Stimulated activated CD8-positive, alpha-beta memory T cell treated with anti-CD3 and anti-CD28 coated beads, Interleukin-4, amount 100 ng/mL, for 48 hours (primary cell): ENCODE measurements around the gene TUBB4A.
"Not testable (repeated sequence)": the region's sequence is repeated elsewhere in the genome, so short reads cannot be mapped to it uniquely, and the experiment has no call there.

Experiments used
- DNase-seq: peaks from one replicate; pipeline ENCODE4 v3.0.0-alpha.2; 2020

Gene TUBB4A

GRCh38 chr19:6501740-6502648 lies at the start of gene TUBB4A:
Gene TUBB4A (minus strand): TSS chr19:6502309. CDS start chr19:6502212, 97 bp downstream.
- DNase-seq, result peak; percentile 71

DNA sequence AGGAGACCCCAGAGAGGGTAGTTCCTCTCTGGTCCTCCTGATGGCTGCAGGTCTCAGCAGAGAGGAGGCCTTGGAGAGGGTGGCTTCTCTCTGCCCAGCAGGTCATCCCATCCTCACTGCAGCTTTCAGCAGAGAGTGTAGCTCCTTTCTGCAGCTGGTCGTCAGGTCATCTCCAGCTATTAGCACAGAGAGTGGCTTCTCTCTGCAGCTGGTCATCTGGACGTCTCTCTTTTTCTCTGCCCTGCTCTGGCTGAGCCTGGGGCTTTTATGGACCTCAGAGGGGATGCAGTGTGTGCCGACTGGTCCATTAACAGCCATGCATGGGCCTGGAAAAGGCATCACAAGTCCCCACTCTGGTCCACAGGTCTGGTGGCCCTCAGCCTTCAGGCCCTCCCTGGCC lies 49.0 kb upstream of the TUBB4A start:
- DNase-seq, result no peak

GRCh38 chr19:6550679-6551078 lies 48.6 kb upstream of the TUBB4A start:
- not testable (repeated sequence) for DNase-seq

DNA sequence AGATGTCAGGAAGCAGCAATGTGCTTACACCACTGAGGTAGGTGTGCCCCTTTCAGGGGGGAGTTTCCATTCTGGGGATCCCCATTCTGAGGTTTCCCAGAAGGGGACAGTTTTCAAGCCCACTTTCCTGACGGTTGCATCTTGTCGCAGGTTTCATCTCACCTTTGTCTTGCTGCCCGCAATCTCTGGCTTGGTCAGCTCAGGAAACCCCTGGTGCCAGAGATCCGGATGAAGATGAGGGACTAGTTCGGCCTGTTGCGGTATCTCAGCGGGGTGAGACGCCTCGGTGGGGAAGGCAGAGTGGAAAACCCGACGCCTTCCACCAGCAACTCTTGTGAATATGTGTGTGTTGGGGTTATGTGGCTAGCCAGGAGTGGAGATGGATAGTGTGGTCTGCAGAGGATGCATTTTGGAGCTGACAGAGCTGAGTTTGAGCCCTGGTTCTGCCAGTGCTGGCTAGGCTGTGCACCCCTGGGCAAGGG lies 41.8 kb upstream of the TUBB4A start:
- DNase-seq, result no peak

DNA sequence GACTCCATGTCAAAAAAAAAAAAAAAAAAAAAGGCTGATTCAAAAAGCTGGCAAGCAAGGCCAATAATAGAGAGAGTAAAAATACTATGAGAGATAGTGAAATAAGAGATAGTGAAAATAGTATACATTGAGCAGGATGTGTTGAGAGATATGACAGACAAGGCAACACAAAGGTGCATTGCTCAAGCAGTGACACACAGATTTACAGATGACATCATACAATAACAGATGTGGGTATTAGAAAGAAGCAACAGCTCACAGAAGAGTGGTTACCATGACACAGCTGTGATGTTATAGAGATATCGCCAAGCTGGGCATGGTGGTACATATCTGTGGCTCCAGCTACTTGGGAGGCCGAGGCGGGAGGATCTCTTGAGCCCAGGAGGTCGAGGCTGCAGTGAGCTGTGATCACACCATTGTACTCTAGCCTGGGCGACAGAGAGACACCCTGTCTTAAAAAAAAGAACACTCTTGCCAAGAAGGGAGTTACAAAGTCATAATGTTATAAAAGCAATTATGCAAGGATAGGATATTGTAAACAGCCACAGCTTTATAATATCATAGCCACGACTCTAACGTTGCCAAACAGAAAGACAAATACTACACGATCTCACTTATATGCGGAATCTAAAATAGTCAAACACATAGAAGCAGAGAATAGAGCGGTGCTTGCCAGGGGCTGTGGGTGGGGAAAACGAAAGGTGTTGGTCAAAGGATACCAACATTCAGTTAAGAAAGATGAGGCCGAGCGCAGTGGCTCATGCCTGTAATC lies 39.0 kb upstream of the TUBB4A start:
- no peak for DNase-seq

DNA sequence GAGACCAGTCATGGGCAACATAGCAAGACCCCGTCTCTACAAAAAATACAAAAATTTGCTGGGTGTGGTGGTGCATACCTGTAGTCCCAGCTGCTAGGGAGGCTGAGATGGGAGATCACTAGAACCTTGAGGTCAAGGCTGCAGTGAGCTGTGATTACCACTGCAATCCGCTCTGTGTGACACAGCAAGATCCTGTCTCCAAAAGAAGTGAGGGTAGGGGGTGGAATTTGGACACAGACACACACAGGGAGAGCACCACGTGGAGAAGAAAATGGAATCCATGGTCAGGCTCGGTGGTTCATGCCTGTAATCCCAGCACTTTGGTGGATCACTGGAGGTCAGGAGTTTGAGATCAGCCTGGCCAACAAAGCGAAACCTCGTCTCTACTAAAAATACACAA lies 37.4 kb upstream of the TUBB4A start:
- no peak for DNase-seq

- DNase-seq, result no peak
These were observed 33.5 kb upstream of the TUBB4A start for GRCh38 chr19:6535558-6536137.

DNA sequence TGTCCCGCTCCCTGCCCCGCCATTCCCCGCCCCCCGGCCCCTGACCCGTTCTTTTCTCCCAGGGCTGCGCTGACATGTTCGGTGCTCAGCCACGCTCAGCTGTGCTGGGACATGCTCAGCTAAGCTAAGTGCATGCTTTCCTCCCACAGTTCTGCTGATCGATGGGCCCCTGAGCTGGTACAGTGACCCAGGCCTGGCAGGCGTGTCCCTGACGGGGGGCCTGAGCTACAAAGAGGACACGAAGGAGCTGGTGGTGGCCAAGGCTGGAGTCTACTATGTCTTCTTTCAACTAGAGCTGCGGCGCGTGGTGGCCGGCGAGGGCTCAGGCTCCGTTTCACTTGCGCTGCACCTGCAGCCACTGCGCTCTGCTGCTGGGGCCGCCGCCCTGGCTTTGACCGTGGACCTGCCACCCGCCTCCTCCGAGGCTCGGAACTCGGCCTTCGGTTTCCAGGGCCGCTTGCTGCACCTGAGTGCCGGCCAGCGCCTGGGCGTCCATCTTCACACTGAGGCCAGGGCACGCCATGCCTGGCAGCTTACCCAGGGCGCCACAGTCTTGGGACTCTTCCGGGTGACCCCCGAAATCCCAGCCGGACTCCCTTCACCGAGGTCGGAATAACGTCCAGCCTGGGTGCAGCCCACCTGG lies 32.5 kb upstream of the TUBB4A start:
- DNase-seq, result no peak

DNA sequence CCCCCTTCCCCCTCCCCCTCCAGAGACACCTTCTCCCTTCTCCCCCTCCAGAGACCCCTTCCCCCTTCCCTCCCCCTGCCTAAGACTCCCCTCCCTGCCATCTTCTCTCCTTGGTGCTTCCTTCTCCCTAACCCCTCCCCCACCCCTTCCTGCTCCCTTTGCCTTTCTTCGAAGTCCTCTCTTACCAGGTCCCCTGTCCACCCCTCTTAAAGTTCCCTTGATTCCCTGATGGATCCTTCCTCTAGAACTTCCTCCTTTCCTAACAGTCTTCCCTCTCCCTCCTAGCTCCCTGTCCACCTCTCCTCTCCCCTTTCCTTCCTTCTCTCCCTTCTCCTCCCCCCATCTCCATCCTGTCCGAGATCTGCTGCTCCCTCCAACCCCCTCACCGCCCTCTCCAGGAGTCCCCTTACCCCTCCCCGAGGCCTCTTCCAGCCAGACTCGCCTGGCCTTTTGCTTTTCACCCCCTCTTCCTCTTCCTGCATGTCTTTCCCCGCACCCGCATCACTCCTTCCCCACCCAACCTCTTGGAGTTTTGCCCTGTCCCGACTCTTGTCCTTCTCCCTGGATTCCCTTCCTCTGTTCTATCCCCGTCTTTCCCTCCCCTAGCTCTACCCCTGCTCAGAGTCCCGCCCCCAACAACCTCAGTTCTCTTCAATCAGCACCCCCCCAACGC lies 31.8 kb upstream of the TUBB4A start:
- no peak for DNase-seq

- DNase-seq, result no peak
These were observed 30.9 kb upstream of the TUBB4A start for GRCh38 chr19:6533000-6533328.

DNA sequence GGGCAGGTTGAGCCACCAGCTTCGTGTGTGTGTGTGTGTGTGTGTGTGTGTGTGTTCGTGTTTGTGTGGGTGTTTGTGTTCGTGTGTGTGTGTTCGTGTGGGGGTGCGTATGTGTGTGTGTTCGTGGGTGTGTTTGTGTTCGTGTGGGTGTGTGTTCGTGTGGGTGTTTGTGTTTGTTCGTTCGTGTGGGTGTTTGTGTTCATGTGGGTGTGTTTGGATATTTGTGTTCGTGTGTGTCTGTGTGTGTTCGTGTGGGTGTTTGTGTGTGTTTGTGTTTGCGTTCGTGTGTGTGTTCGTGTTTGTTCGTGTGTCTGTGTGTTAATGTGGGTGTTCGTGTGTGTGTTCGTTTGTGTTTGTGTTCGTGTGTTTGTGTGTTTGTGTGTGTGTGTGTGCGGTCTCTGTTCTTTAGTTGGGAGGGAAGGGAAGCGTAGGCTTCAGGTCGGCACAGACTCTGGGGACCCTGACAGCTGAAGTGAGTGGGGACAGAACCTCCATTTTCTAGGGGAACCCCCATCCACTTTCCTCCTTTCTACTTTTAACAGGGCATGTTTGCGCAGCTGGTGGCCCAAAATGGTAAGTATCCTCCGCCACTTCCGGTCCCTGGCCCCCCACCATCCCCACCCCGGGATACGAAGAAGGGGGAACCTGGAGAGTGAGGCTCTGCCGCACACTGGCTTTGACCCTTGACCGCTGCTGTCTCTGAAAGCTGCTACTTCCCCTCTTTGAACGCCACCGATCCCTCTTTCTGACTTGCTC lies 30.3 kb upstream of the TUBB4A start:
- peak; percentile 44 for DNase-seq

- DNase-seq, result no peak
These were observed 29.8 kb upstream of the TUBB4A start for GRCh38 chr19:6531956-6532243.

GRCh38 chr19:6531163-6531955 lies 29.2 kb upstream of the TUBB4A start:
- no peak for DNase-seq

DNA sequence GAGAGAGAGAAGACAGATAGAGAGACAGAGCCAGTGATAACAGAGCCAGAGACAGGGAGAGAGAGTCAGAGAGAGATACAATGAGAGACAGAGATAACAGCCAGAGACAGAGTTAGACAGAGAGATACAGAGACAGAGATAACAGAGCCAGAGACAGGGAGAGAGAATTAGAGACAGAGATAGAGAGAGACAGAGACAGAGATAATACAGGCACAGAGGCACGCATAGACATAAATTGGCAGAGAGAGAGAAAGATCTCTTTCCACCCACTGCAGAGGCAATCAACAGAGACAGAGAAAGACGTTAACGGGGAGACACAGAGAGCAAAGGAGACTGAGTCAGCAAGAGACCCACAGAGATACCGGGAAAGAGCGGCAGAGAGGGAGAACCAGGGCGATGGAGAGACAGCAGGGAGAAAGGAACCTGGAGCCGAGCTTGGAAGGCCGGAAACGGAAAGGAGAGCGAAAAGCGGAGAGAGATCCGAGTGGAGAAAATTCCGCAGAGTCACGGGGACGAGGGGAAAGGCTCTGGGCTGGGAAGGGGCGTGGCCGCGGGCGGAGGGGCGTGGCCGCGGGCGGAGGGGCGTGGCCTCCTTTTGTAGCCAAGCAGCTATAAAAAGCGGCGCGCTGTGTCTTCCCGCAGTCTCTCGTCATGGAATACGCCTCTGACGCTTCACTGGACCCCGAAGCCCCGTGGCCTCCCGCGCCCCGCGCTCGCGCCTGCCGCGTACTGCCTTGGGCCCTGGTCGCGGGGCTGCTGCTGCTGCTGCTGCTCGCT lies 28.5 kb upstream of the TUBB4A start, which contains the start of gene TNFSF9:
Gene TNFSF9, plus strand, starts transcription at position 641 of the 777 bp plus-strand sequence. Its CDS starts 11 bp downstream, at position 652.
- peak; percentile 95 for DNase-seq

GRCh38 chr19:6529937-6530385 lies 27.9 kb upstream of the TUBB4A start:
- no peak for DNase-seq

- DNase-seq, result no peak
These were observed 27.2 kb upstream of the TUBB4A start for GRCh38 chr19:6529351-6529750.

GRCh38 chr19:6528544-6529121 lies 26.5 kb upstream of the TUBB4A start:
- DNase-seq, result no peak

DNA sequence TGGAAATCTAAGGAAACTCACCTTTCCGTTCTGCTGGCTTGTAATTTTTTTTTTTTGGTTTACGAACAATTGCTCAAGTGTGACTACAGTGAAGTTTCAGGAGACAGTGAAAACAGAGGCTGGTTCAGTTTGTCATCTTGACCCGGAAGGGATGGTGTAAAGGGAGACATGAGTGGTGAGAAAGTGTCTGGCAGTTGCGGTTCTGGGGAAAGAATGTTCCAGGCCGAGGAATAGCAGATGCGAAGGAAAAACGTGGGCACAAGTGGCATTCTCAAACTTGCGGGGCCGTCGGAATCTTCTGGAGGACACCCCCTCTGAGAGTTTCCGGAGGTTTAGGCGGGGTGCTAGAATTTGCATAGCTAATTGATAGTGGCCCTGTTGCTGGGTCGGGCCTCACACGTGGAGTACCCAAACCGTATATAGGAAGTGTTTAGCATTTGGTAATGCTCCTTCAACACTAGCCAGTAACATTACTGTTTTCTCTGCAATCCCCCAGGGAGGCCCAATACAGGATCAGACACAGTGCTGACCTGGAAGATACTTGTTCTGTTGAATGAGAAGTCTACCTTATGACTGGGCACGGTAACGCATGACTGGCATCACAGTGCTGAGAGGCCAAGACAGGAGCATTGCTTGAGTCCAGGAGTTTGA lies 25.9 kb upstream of the TUBB4A start:
- DNase-seq, result no peak

- no peak for DNase-seq
These were observed 22.2 kb upstream of the TUBB4A start for GRCh38 chr19:6524311-6524710.
